A549 treated with RU486 at 1 μM for 4 hours (cell line): ENCODE results near the gene FXN. TPM values are rescaled to one million over a fixed set of nuclear protein-coding genes. Genes with fewer than 3 reads are reported as not detected.

Experiments
- total RNA-seq: library from RNA; stranded (reverse); fragments of 200-300 nt; extraction: Qiagen RNA extraction; gene quantifications from 5 replicates; pipeline ENCODE4 v1.2.3, GENCODE V29; 2022; ENCODE audit warnings: low read depth

The FXN gene
- total RNA-seq, result 25.1 to 33.6 TPM (median 29.3 TPM) in 5 replicates

DNA sequence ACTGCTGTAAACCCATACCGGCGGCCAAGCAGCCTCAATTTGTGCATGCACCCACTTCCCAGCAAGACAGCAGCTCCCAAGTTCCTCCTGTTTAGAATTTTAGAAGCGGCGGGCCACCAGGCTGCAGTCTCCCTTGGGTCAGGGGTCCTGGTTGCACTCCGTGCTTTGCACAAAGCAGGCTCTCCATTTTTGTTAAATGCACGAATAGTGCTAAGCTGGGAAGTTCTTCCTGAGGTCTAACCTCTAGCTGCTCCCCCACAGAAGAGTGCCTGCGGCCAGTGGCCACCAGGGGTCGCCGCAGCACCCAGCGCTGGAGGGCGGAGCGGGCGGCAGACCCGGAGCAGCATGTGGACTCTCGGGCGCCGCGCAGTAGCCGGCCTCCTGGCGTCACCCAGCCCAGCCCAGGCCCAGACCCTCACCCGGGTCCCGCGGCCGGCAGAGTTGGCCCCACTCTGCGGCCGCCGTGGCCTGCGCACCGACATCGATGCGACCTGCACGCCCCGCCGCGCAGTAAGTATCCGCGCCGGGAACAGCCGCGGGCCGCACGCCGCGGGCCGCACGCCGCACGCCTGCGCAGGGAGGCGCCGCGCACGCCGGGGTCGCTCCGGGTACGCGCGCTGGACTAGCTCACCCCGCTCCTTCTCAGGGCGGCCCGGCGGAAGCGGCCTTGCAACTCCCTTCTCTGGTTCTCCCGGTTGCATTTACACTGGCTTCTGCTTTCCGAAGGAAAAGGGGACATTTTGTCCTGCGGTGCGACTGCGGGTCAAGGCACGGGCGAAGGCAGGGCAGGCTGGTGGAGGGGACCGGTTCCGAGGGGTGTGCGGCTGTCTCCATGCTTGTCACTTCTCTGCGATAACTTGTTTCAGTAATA is at the start of gene FXN:
TSS of gene FXN (plus strand) at position 315 of the 871 bp plus-strand sequence. CDS start at position 346, 31 bp downstream.

DNA sequence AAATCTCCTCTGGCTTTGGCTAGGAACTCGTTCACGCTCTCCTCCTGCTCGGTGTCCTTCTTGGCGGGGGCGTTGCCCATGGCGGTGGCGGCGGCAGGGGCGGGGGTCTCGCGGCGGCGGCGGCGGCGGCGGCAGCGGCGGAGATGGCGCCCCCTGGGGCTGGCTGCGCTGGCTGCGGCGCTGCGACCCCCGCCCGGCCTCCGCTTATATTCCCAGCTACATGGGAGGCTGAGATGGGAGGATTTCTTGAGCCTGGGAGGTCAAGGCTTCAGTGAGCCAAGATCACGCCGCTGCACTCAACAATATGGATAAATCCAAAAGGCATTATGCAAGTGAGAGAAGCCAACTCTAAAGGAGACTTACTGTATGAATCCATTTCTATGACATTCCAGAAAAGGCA is 21.5 kb upstream of the FXN start, which contains the start of gene PRKACG:
TSS of gene PRKACG (minus strand) at position 101 of the 400 bp plus-strand sequence. CDS start at position 80, 21 bp downstream.

Other genes starting within 250 kb of the FXN start
- not detected in 5 replicates for gene PRKACG, start 21.6 kb upstream of the FXN start, total RNA-seq
- 3.3 to 5.9 TPM (median 4.7 TPM) in 5 replicates for gene TJP2, start 138.5 kb downstream of the FXN start, total RNA-seq